CD4-positive, alpha-beta T cell treated with Interleukin-17A for 4 hours (primary cell): ENCODE measurements around the gene PSMD9.
"Not testable (repeated sequence)": the region's sequence is repeated elsewhere in the genome, so short reads cannot be mapped to it uniquely, and the experiment has no call there.

Experiments used
- DNase-seq: peaks from one replicate; pipeline ENCODE4 v3.0.0-alpha.2; 2020; ENCODE audit warnings: mixed read lengths

Gene PSMD9

DNA sequence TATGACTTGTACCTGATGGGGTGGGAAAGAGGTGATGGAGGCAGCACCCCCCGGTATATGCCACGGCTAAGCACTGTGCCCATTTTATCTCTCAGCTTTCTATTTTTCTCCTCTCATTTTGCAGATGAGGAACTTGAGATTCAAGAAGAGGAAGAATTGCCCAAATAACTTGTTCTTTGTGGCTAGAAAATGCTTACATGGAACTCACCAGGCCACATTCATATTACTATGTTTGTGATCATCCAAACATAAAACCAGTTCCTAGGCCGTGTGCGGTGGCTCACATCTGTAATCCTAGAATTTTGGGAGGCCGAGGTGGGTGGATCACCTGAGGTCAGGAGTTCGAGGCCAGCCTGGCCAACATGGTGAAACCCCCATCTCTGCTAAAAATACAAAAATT lies 14.5 kb upstream of the PSMD9 start:
- DNase-seq, result no peak

DNA sequence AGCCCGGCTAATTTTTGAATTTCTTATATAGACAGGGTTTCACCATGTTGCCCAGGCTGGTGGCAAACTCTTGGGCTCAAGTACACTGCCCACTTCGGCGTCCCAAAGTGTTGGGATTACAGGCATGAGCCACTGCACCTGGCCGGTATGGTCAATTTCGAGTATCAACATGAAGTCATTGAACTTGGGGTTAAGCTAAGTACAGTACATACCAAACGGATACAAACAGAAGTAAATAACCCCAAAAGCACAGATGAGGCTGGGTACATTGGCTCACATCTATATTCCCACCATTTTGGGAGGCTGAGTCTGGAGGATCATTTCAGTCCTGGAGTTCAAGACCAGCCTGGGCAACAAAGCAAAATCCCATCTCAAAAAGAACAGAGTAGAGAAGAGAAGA lies 13.0 kb upstream of the PSMD9 start:
- no peak for DNase-seq

DNA sequence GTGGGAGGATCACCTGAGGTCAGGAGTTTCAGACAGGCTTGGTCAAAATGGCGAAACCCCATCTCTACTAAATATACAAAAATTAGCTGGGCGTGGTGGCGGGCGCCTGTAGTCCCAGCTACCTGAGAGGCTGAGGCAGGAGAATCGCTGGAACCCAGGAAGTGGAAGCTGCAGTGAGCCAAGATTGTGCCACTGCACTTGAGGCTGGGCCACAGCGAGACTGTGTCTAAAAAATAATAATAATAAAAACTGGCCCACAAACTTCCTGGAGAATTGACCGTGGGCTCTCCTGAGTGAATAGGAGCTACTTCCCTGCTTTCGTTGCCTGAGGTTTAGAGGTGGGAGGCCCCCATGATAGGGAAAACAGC lies 12.5 kb upstream of the PSMD9 start:
- DNase-seq, result not testable (repeated sequence)

DNA sequence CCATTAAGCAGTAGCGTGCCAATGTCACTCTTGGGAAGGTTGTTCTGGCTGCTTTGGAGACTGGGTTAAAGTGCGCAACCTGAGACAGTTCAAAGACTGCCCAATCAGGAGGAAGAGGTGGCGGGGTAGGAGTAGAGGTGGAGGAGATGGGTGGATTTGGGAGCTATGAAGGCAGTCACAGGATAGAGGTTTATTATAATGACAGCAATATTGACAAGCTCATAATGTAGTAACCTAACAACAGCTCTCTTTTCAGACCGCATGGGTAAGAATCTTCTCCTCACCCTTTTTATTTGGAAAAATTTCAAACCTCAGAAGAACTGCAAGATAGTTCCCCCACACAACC lies 5.3 kb upstream of the PSMD9 start:
- DNase-seq, result no peak

DNA sequence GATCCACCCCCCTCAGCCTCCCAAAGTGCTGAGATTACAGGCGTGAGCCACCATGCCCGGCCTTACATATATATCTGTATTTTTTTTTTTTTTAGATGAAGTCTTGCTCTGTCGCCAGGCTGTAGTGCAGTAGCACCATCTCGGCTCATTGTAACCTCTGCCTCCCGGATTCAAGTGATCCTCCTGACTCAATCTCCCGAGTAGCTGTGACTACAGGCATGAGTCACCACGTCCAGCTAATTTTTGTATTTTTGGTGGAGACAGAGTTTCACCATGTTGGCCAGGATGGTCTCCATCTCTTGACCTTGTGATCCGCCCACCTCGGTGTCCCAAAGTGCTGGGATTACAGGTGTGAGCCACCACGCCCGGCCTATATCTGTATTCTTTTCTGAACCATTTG lies 3.5 kb upstream of the PSMD9 start:
- not testable (repeated sequence) for DNase-seq

DNA sequence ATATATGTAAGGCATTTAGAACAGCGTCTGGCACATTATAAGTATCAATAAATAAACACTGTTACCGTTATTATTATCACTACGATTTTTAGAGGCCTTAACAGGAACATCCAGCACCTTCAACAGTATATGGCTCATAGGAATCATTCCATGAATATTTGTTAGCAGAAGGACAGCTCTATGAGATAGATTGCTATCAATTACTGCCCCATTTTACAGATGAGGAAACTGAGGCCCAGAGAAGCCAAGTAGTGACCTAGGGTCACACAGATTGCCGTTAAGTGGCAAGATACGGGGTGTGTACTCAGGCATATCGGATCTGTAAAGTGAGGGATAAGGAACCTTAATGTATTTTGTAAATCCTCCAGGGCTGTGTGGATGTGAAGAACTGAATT lies 510 bp upstream of the PSMD9 start:
- no peak for DNase-seq

DNA sequence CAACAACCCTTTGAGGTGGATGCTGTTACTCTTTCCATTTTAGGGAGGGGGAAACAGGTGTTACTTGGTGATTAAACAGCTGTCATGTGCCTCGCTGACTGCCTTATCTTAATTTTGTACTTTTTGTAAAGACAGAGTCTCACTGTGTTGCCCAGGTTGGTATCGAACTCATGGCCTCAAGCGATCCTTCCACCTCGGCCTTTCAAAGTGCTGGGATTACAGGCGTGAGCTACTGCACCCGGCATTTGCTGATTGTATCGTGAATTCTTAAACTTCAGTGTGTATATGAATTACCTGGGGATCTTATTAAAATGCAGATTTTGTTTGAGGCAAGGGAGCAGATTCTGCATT lies 659 bp downstream of the PSMD9 start:
- DNase-seq, result no peak

DNA sequence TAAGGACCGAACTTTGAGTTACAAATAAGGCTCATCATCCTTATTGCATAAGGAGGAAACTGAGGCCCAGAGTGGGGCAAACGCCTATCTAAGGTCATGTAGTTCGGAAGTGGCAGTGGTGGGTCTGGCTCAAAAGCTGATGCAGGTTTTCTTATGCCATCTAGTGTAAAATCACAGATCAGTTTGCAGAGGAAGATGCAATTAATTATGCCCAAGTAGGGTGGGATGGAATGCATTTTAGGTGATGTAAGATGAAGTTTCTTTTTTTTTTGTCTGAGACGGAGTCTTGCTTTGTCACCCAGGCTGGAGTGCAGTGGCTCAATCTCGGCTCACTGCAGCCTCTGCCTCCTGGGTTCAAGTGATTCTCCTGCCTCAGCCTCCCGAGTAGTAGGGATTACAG lies 1.1 kb downstream of the PSMD9 start:
- not testable (repeated sequence) for DNase-seq

DNA sequence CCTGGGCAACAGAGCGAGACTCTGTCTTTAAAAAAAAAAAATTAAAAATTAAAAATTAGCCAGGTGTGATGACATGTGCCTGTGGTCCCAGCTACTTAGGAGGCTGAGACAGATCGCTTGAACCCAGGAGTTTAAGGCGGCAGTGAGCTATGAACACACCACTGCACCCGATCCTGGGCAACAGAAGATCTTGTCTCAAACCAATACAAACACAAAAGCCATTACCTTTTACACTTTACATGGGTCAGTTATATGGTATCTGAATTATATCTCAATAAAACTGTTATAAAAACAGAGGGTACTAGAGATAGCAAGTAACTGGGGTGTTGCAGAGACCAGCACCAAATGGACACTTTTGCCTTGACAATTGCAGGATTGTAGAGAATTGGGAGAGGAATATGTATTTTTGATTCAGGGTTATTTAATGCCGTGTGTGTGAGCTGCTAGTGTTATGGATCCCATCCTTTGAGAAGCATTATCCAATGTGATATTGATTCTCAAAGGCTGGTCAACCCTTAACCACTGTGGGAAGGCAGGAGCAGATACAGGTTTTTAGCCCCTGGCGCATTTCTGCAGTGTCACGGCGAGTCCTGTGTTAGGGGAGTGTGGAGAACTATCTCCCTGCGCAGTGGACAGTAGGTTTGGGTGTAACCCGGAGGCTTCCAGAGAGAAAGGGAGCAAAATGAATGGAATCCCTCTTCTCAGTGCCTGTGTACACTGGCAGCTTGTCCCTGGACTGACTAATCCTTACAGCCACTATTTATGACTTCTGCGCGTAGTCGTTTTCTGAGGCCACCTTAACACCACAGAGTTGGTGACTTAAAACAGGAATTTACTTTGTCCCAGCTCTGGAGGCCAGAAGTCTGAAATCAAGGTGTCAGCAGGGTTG lies 4.3 kb downstream of the PSMD9 start:
- no peak for DNase-seq

DNA sequence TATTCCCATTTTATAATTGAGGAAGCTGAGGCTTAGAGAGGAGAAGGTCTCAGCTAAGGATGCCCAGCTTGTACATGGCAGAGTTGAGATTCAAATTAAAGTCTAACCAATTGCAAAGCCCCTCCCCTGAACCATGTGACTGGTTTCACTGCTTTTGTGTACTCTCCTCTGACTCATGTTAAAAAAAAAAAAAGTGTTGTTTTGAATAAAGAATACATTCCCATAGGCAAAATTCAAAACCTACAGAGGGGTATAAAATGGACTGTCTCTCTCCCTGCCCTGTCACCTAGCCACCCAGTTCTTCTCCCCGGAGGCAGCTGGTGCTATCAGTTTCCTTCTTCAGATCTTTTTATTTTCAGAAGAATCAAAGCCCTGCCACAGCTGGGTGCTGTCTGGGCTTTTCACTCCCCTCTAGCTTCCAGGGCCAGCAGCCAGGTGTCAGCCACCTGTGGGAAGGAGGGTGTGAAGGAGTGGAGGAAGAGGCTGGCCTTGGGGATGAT lies 5.4 kb downstream of the PSMD9 start:
- DNase-seq, result peak; percentile 41

DNA sequence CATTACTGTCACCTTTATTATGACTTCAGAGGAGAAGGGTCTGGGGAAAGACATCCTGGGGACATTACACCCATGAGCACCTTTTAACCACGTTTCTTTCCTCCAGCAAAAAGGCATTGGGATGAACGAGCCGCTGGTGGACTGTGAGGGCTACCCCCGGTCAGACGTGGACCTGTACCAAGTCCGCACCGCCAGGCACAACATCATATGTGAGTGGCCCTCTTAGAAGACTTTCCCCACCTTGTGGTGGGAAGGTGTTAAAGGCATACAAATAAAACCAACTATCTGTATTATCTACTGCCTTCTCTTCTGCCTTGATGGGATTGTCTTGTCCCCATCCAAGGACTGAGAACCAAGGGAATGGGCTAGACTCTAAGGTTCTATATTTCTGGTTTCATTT lies 6.0 kb downstream of the PSMD9 start:
- no peak for DNase-seq

DNA sequence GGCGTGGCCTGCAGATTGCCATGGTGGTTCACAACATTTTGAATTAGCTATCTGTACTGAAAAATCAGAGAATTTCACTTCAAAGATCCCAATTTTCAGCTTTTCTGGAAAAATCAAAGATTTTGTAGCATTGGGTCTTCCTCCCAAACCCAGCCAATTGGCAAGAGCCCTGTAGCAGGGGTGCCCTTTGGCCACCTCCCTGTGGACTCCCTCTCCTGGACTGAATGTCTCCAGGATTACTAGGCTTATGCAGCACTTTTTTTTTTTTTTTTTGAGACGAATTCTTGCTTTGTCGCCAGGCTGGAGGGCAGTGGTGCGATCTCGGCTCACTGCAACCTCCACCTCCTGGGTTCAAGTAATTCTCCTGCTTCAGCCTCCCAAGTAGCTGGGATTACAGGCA lies 9.7 kb downstream of the PSMD9 start:
- no peak for DNase-seq

DNA sequence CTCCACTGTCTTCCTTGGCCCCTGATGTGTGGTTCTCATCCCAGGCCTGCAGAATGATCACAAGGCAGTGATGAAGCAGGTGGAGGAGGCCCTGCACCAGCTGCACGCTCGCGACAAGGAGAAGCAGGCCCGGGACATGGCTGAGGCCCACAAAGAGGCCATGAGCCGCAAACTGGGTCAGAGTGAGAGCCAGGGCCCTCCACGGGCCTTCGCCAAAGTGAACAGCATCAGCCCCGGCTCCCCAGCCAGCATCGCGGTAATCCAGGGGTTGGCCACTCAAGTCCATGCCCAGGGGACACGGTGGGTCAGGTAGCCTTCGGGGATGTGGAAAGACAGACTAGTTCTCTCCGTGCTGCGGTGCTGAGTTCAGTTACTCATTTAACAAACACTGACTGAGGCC lies 11.0 kb downstream of the PSMD9 start:
- DNase-seq, result no peak

DNA sequence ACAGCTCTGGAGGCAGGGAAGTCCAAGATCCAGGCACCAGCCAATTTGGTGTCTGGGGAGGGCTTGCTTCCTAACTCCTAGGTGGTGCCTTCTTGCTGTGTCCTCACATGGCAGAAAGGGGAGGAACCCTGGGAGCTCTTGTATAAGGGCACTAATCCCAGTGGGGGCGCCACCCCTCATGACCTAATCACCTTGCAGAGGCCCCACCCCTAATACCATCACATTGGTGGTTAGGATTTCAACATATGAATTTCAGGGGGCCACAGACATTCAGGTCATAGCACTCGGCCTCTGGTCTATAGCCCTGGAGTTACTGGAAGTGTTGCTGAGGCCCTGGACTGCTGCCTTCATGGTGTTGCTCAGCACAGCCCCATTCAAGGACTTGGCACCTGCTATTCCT lies 14.6 kb downstream of the PSMD9 start:
- no peak for DNase-seq

DNA sequence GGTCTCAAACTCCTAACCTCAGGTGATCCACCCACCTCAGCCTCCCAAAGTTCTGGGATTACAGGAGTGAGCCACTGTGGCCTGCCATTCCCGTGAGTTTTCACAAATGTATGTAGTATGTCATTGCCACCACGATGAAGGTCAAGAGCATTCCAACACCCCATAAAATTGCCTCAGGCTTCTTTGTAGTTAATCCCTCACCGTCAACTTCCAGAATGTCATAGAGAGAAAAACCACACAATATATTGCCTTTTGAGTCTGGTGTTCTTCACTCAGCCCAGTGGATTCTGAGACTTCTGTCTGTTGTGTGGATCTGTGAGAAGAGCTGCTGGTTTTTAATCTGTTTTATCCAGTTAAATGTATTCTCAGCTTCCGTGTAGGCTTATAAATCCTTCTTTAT lies 17.2 kb downstream of the PSMD9 start:
- no peak for DNase-seq

DNA sequence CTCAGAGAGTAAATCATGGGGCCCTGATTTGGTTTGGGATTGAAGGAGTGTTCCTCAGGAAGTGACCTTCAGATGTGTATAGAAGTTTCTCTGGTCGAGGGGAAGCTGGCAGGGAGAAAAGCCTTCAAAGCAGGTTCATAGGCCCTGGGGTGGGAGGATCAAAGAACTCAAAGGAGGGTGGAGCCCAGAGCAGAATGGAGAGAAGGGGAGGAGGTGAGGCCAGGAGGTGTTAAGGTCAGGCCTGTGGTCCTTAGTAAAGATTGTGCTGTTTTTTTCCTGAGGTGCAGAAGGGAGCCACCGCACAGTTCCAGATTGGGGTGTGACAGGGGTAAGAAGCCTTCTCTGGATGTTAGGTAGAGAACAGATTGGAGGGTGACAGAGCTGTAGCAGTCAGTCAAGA lies 20.1 kb downstream of the PSMD9 start:
- no peak for DNase-seq

DNA sequence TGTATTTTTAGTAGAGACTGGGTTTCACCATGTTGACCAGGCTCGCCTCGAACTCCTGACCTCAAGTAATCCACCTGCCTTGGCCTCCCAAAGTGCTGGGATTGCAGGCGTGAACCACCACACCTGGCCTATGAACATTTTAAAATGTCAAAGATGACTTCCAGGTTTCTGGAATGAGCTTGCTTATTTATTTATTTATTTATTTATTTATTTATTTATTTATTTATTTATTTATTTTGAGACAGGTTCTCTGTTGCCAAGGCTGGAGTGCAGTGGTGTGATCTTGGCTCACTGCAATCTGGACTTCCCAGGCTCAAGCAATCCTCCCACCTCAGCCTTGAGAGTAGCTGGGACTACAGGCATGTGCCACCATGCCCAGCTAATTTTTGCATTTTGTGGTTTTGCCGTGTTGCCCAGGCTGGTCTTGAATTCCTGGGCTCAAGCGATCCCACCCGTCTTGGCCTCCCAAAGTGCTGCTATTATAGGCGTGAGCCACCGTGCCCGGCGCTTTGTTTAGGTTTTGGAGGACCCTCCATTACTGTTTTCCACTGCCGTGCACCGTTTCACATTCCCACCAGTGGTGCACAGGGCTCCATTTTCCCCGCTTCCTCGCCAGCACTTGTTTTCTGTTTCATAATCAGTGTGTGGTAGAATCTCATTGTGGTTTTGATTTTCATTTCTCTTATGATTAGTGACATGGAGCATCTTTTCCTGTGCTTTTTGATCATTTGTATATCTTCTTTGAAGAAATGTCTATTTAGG lies 23.4 kb downstream of the PSMD9 start:
- DNase-seq, result no peak

DNA sequence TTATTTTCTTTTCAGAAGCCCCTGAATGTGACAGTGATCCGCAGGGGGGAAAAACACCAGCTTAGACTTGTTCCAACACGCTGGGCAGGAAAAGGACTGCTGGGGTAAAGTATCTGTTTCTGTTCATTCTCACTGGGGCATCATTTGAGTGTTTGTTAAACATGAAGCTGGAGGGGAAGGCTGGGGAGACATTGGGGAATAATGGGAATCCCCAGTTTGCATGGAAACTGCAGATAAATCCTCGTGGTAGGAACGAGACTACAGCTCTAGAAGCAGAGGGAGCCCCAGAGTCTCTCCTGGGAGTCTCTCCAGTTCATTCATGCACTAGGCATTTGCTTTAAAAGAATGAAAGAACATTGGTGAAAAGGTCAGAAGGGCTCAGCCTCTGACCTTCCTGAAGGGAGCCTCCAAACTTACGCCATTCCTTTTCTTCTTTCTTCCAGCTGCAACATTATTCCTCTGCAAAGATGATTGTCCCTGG lies 27.3 kb downstream of the PSMD9 start:
- no peak for DNase-seq

DNA sequence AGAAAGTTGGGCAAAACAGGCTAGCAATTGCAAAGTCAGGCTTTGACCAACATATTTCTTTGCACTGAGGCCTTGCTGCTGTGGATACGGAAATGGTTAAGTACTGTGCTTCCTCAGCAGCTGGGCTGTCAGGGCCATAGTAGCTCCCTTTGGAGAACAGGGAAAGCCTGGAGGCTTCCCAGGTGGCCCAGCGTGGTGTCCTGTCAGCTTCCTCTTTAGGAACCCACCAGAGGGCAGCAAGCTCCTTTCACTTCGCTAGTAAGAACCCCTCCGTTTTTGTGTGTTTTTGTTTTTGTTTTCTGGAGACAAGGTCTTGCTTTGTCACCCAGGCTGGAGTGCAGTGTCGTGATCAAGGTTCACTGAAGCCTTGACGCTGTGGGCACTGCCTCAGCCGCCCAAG lies 28.1 kb downstream of the PSMD9 start:
- DNase-seq, result no peak

DNA sequence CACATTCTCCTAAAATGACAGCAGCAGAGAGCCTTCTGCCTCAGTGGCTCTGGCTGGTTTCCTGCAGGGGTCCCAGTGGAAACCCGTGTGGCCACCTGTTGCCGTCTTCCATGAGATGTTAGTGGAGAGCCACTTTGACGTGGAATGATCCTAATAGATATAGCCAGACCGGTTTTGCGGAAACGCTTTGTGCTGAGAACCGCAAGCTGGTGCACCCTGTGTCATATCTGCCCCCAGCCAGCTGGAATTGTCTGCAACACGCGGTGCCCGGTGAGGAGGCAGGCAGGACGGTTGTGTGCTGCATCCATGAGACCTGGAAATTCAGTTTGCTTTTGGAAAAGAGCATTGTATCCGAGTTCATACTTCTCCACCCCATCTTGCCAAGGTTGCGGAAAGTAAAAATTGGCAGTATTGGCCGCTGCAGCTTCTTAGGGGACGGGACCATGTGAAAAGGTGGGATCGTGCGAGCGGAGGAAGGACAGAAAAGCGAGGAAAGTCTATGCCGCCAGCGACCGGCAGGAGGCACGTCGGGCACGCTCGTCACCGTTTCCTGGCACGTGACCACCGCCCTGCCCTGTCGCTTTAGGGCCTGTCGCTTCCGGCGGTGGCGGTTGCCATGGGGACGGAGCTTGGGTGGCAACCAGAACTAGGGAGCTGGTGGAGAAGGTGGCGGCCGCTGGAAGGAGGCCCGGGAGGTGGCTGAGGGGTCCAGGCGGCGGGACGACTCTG lies 29.5 kb downstream of the PSMD9 start, which contains the start of gene CFAP251:
Gene CFAP251 (plus strand): TSS at position 643 of the 729 bp plus-strand sequence. CDS start 2,714 bp downstream, outside the sequence.
- DNase-seq, result peak; percentile 99

DNA sequence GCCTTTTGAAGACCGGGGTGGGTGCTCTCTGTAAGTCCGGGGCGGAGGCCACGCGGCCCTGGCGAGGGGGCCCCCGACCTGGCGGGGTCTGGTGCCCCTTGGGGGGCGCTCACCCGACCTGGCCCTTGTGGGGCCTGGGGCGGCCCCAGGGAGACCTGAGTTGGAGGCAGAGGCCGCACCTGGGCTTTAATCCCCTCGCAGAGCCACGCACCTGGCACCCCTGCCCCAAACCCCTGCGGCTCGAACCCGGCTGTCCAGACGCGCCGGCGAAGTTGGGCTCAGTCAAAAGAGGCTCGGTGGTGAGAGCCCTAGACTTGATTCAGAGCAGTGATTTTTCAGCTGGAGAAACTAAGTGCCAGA lies 30.1 kb downstream of the PSMD9 start:
- no peak for DNase-seq

DNA sequence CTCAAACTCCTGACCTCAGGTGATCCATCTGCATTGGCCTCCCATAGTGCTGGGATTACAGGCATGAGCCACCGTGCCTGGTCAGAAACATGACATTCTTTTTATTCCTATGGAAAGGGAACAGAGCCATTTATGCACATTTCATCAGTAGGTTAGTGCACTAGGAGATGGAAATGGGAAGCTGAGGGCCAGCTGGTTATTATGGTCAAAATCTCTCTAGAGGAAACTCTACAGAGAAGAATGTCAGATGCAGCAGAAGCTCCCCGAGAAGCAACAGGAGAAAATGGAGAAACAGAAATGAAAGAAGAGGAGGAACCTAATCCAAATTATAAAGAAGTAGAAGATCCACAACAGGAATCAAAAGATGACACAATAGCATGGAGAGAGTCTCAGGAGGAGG lies 32.5 kb downstream of the PSMD9 start:
- no peak for DNase-seq

DNA sequence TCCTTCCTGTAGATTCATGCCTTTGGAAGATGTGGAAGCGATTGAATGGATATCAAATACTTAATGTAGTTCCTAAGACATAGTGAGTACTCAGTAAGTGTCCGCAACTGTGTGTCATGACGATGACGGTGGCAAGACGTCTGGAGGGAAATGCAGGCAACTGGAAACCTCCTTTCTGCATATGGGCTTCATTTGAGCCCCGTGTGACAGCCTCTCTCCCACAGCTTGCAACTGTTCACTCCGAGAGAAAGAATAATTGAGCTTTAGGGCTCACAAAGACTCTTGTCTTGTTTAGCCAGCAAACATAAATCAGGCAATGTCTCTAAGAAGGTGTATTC lies 36.7 kb downstream of the PSMD9 start:
- DNase-seq, result no peak
